OCI-LY3 (cell line): ENCODE data around the gene SGCG.

Source experiments
- EZH2phosphoT487 ChIP-seq: fragments of 200-600 bp; shearing (Covaris generic); IDR thresholded peaks from 2 replicates; pipeline ENCODE4 v1.6.1; 2018; ENCODE audit warnings: antibody characterized with exemption, mixed run types, low read depth
- TF ChIP-seq, protein P1 (sequence below): fragments of 200-600, 300-600 bp; sonication (generic); IDR thresholded peaks from 2 replicates; pipeline ENCODE4 v1.5.1; 2014; ENCODE audit warnings: antibody characterized with exemption, low read length, low read depth

DNA sequence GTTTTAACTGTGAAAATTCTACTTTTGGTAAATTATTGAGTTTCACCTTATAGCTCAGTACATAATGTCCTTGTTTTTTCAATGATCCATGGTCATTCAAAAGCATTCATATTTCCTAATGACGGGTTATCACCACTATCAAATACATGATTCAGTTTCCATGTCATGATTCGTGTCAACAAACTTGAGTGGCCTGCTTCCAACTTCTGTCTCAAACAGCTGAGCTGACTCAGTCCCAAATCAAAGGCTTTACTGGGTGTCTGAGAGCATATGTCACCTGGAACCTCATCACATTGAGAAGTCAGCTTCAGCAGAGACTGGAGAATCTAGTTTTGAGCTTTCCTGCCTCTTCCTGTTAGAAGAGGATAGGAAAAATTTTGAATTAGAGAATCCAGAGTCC, 40.3 kb upstream of the SGCG start:
- TF ChIP-seq, protein P1, sequence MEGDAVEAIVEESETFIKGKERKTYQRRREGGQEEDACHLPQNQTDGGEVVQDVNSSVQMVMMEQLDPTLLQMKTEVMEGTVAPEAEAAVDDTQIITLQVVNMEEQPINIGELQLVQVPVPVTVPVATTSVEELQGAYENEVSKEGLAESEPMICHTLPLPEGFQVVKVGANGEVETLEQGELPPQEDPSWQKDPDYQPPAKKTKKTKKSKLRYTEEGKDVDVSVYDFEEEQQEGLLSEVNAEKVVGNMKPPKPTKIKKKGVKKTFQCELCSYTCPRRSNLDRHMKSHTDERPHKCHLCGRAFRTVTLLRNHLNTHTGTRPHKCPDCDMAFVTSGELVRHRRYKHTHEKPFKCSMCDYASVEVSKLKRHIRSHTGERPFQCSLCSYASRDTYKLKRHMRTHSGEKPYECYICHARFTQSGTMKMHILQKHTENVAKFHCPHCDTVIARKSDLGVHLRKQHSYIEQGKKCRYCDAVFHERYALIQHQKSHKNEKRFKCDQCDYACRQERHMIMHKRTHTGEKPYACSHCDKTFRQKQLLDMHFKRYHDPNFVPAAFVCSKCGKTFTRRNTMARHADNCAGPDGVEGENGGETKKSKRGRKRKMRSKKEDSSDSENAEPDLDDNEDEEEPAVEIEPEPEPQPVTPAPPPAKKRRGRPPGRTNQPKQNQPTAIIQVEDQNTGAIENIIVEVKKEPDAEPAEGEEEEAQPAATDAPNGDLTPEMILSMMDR: no peak
- TF ChIP-seq EZH2phosphoT487: no peak
